HepG2 (cell line): ENCODE results near the gene TMEM221. TPM values are rescaled to one million over a fixed set of nuclear protein-coding genes. Genes with fewer than 3 reads are reported as not detected.

Experiments
- ELF4 ChIP-seq: sonication (generic); formaldehyde crosslinking; IDR thresholded peaks from 2 replicates; pipeline ENCODE4 v1.5.0; 2020; ENCODE audit warnings: missing genetic modification reagents, mild to moderate bottlenecking, moderate library complexity, borderline replicate concordance
- FOXA3 ChIP-seq: IDR thresholded peaks from 2 replicates; pipeline ENCODE4 v1.6.1; 2016; ENCODE audit warnings: missing genetic modification reagents, missing compliant biosample characterization
- IRF9 ChIP-seq: sonication (generic); formaldehyde crosslinking; IDR thresholded peaks from 2 replicates; pipeline ENCODE4 v1.8.0; 2022; ENCODE audit warnings: missing genetic modification reagents, mild to moderate bottlenecking, borderline replicate concordance
- KDM2A ChIP-seq: sonication (generic); formaldehyde crosslinking; IDR thresholded peaks from 2 replicates; pipeline ENCODE4 v1.4.0; 2020; ENCODE audit warnings: low read depth, missing genetic modification reagents, borderline replicate concordance
- MED1 ChIP-seq: sonication (generic); formaldehyde crosslinking; IDR thresholded peaks from 2 replicates; pipeline ENCODE4 v1.4.0; 2020; ENCODE audit warnings: missing genetic modification reagents
- PRDM15 ChIP-seq: sonication (generic); formaldehyde crosslinking; IDR thresholded peaks from 2 replicates; pipeline ENCODE4 v1.4.0; 2020; ENCODE audit warnings: missing genetic modification reagents
- RBFOX2 ChIP-seq: fragments of 200-400 bp; formaldehyde crosslinking; IDR thresholded peaks from 2 replicates; pipeline ENCODE4 v1.6.1; 2017; ENCODE audit warnings: low read depth, mild to moderate bottlenecking, low read length
- RXRB ChIP-seq: IDR thresholded peaks from 2 replicates; pipeline ENCODE4 v1.6.1; 2016; ENCODE audit warnings: borderline replicate concordance, missing genetic modification reagents, missing compliant biosample characterization
- SP5 ChIP-seq: IDR thresholded peaks from 2 replicates; pipeline ENCODE4 v1.6.1; 2016; ENCODE audit warnings: low read depth, borderline replicate concordance
- TBX2 ChIP-seq: sonication (generic); formaldehyde crosslinking; IDR thresholded peaks from 2 replicates; pipeline ENCODE4 v1.5.0; 2020; ENCODE audit warnings: missing genetic modification reagents, mild to moderate bottlenecking, borderline replicate concordance
- THAP11 ChIP-seq: IDR thresholded peaks from 2 replicates; pipeline ENCODE4 v1.6.1; 2016; ENCODE audit warnings: missing biosample characterization, missing genetic modification reagents
- ZFAT ChIP-seq: sonication (generic); formaldehyde crosslinking; conservative IDR thresholded peaks from 2 replicates; pipeline ENCODE4 v1.8.1; 2023; ENCODE audit warnings: missing genetic modification reagents, inconsistent platforms
- ZNF589 ChIP-seq: sonication (generic); formaldehyde crosslinking; conservative IDR thresholded peaks from 2 replicates; pipeline ENCODE4 v1.8.0; 2022; ENCODE audit warnings: mild to moderate bottlenecking, moderate library complexity, missing genetic modification reagents
- ZNF644 ChIP-seq: IDR thresholded peaks from 2 replicates; pipeline ENCODE4 v1.6.1; 2016; ENCODE audit warnings: low read depth
- polyA plus RNA-seq, 8 experiments: library from polyadenylated mRNA; depleted of rRNA in 3 of 8; stranded (reverse) in 7 of 8; unstranded in 1 of 8; fragments of >200 nt; fragmentation: Illumina TruSeq in 4 of 8; extraction: Trizol in 4 of 8; gene quantifications; 2 replicates each; pipeline versions ENCODE4 v1.2.1 to v1.2.3, GENCODE V29; 2011 to 2016; ENCODE audit warnings: low read depth in 4 of 8, missing spikeins in 1 of 8, mixed read lengths in 1 of 8; ENCODE audit not compliant: insufficient read depth in 1 of 8
- total RNA-seq, 5 experiments: library from RNA; depleted of rRNA; stranded (reverse); fragments of >200 nt; fragmentation: Illumina TruSeq; extraction: Trizol; gene quantifications; 2 replicates each; pipeline ENCODE4 v1.2.3, GENCODE V29; 2016; ENCODE audit warnings: low read depth in 1 of 5
- TF ChIP-seq, protein P1 (sequence below): sonication (generic); formaldehyde crosslinking; conservative IDR thresholded peaks from 2 replicates; pipeline ENCODE4 v1.4.0; 2020; ENCODE audit warnings: mild to moderate bottlenecking, missing genetic modification reagents, moderate library complexity
- TF ChIP-seq, protein P2 (sequence below): sonication (generic); formaldehyde crosslinking; IDR thresholded peaks from 2 replicates; pipeline ENCODE4 v1.9.0; 2022; ENCODE audit warnings: missing genetic modification reagents, mild to moderate bottlenecking, borderline replicate concordance
- TF ChIP-seq, protein P3 (sequence below): sonication (generic); formaldehyde crosslinking; IDR thresholded peaks from 2 replicates; pipeline ENCODE4 v1.5.1; 2020; ENCODE audit warnings: mild to moderate bottlenecking, moderate library complexity, missing genetic modification reagents

Gene TMEM221
- total and polyA plus RNA-seq, 2 of the 13 experiments (the other 11 are each of a cell fraction or from before 2014, with no cell fraction given), result 0.33 to 0.77 TPM

DNA sequence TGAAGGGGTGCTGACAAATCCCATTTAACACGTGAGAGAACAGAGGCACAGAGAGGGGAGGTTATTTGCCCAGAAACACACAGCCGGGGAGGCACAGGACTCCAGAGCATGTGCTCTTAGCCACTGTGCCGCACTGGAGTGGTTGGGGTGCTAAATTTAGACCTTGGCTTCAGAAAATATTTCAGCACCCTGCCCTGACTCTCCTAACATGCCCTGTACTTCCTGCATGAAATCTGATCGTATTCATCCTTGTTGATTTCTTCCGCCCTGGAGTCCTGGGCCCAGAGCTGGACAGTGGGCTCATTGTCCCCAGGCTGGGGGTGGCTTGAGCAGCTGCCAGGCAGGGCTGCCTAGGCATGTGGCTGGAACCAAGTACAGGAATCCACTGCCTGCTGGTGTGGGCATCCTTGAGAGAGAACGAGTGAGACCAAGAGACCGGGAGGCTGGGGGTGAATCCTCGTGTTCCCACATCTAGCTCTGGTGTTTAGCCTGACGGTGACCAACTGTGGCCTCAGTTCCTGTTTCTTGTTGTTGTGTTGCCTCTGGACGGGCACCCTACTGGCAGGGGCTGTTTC, 27.2 kb upstream of the TMEM221 start (continued):
- TF ChIP-seq, protein P1, sequence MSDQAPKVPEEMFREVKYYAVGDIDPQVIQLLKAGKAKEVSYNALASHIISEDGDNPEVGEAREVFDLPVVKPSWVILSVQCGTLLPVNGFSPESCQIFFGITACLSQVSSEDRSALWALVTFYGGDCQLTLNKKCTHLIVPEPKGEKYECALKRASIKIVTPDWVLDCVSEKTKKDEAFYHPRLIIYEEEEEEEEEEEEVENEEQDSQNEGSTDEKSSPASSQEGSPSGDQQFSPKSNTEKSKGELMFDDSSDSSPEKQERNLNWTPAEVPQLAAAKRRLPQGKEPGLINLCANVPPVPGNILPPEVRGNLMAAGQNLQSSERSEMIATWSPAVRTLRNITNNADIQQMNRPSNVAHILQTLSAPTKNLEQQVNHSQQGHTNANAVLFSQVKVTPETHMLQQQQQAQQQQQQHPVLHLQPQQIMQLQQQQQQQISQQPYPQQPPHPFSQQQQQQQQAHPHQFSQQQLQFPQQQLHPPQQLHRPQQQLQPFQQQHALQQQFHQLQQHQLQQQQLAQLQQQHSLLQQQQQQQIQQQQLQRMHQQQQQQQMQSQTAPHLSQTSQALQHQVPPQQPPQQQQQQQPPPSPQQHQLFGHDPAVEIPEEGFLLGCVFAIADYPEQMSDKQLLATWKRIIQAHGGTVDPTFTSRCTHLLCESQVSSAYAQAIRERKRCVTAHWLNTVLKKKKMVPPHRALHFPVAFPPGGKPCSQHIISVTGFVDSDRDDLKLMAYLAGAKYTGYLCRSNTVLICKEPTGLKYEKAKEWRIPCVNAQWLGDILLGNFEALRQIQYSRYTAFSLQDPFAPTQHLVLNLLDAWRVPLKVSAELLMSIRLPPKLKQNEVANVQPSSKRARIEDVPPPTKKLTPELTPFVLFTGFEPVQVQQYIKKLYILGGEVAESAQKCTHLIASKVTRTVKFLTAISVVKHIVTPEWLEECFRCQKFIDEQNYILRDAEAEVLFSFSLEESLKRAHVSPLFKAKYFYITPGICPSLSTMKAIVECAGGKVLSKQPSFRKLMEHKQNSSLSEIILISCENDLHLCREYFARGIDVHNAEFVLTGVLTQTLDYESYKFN (CRISPR knock-in tag), result peak; percentile 80
- TF ChIP-seq, protein P2, sequence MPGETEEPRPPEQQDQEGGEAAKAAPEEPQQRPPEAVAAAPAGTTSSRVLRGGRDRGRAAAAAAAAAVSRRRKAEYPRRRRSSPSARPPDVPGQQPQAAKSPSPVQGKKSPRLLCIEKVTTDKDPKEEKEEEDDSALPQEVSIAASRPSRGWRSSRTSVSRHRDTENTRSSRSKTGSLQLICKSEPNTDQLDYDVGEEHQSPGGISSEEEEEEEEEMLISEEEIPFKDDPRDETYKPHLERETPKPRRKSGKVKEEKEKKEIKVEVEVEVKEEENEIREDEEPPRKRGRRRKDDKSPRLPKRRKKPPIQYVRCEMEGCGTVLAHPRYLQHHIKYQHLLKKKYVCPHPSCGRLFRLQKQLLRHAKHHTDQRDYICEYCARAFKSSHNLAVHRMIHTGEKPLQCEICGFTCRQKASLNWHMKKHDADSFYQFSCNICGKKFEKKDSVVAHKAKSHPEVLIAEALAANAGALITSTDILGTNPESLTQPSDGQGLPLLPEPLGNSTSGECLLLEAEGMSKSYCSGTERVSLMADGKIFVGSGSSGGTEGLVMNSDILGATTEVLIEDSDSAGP (CRISPR knock-in tag), result peak; percentile 53; the same call in 1 of the 2 replicates
- TF ChIP-seq ZNF644 (CRISPR knock-in tag) (no peak), ZNF589 (CRISPR knock-in tag) (no peak; the same call in 1 of the 2 replicates), ELF4 (CRISPR knock-in tag) (0 out of 2 replicates have a peak, but pooled peaks have one; percentile 53), THAP11 (CRISPR knock-in tag) (0 out of 2 replicates have a peak, but pooled peaks have one; percentile 14), RBFOX2 (peak; percentile 29; the same call in 1 of the 2 replicates), TBX2 (CRISPR knock-in tag) (peak; percentile 79; the same call in 1 of the 2 replicates), SP5 (no peak; the same call in 1 of the 2 replicates), IRF9 (0 out of 2 replicates have a peak, but pooled peaks have one; percentile 56), ZFAT (CRISPR knock-in tag) (no peak), MED1 (peak; percentile 32), PRDM15 (no peak), FOXA3 (CRISPR knock-in tag) (peak; percentile 88), KDM2A (CRISPR knock-in tag) (0 out of 2 replicates have a peak, but pooled peaks have one; percentile 19), RXRB (CRISPR knock-in tag) (peak; percentile 55)
- TF ChIP-seq, protein P3, sequence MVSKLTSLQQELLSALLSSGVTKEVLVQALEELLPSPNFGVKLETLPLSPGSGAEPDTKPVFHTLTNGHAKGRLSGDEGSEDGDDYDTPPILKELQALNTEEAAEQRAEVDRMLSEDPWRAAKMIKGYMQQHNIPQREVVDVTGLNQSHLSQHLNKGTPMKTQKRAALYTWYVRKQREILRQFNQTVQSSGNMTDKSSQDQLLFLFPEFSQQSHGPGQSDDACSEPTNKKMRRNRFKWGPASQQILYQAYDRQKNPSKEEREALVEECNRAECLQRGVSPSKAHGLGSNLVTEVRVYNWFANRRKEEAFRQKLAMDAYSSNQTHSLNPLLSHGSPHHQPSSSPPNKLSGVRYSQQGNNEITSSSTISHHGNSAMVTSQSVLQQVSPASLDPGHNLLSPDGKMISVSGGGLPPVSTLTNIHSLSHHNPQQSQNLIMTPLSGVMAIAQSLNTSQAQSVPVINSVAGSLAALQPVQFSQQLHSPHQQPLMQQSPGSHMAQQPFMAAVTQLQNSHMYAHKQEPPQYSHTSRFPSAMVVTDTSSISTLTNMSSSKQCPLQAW (CRISPR knock-in tag), result 0 out of 2 replicates have a peak, but pooled peaks have one; percentile 24
